IPS DF 4.7 (cell line): Measurements from ENCODE around the gene UST.
A peak's percentile ranks its signal among the peaks of the same experiment; 100 is the strongest.
"Not testable (repeated sequence)": the region's sequence is repeated elsewhere in the genome, so short reads cannot be mapped to it uniquely, and the experiment has no call there.

ENCODE experiments used
- DNase-seq: peaks from one replicate; pipeline ENCODE4 v3.0.0-alpha.2; 2013; ENCODE audit warnings: low spot score; ENCODE audit errors: extremely low read depth

The UST gene

GRCh38 chr6:148971031-148971927 is 224.4 kb downstream of the UST start:
- no peak for DNase-seq

GRCh38 chr6:148972481-148972880 is 225.7 kb downstream of the UST start:
- peak; percentile 85 for DNase-seq

- no peak for DNase-seq
Observed at GRCh38 chr6:148973538-148974208, 226.8 kb downstream of the UST start.

- DNase-seq, result no peak
Observed at GRCh38 chr6:148974351-148974750, 227.5 kb downstream of the UST start.

GRCh38 chr6:148978298-148978697 is 231.5 kb downstream of the UST start:
- not testable (repeated sequence) for DNase-seq

GRCh38 chr6:148979014-148979901 is 232.4 kb downstream of the UST start:
- DNase-seq, result no peak

- DNase-seq, result no peak
Observed at GRCh38 chr6:148980234-148980633, 233.4 kb downstream of the UST start.

GRCh38 chr6:148981515-148981914 is 234.7 kb downstream of the UST start:
- DNase-seq, result no peak

GRCh38 chr6:148983101-148983761 is 236.4 kb downstream of the UST start:
- DNase-seq, result no peak

GRCh38 chr6:148983966-148984365 is 237.1 kb downstream of the UST start:
- DNase-seq, result no peak

GRCh38 chr6:148984531-148985056 is 237.8 kb downstream of the UST start:
- no peak for DNase-seq

- DNase-seq, result no peak
Observed at GRCh38 chr6:148985499-148985898, 238.7 kb downstream of the UST start.

- no peak for DNase-seq
Observed at GRCh38 chr6:148986608-148987007, 239.8 kb downstream of the UST start.

- DNase-seq, result no peak
Observed at GRCh38 chr6:148987982-148988381, 241.2 kb downstream of the UST start.

GRCh38 chr6:148989585-148989984 is 242.8 kb downstream of the UST start:
- no peak for DNase-seq

- DNase-seq, result no peak
Observed at GRCh38 chr6:148990403-148990802, 243.6 kb downstream of the UST start.

GRCh38 chr6:148996815-148997214 is 250.0 kb downstream of the UST start:
- DNase-seq, result no peak

- no peak for DNase-seq
Observed at GRCh38 chr6:148997865-148998264, 251.0 kb downstream of the UST start.

GRCh38 chr6:148998704-148999103 is 251.9 kb downstream of the UST start:
- no peak for DNase-seq

- no peak for DNase-seq
Observed at GRCh38 chr6:148999501-148999900, 252.7 kb downstream of the UST start.

- no peak for DNase-seq
Observed at GRCh38 chr6:148999929-149000468, 253.2 kb downstream of the UST start.
